ENCODE data around the gene ASGR2.

DNA sequence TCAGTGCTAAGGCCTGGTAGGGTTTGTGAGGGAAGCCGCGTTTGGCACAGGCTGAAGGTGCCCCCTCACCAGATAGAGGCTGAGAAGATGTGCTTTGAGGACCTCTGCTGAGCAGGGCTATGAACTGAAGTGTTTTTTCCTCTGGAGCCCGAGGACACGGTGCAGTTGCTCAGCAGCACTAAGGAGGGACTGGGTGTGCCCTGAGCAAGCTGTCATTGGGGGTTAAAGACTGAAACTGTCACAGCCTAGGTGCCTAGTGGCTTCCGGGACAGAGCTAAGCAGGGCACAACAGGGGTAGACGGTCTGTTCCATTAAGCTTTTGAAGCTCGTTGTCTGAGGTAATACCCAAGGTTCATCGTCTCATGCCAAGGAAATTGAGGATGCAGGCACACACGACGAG is 24.8 kb upstream of the ASGR2 start:
- TF ChIP-seq, protein P1, sequence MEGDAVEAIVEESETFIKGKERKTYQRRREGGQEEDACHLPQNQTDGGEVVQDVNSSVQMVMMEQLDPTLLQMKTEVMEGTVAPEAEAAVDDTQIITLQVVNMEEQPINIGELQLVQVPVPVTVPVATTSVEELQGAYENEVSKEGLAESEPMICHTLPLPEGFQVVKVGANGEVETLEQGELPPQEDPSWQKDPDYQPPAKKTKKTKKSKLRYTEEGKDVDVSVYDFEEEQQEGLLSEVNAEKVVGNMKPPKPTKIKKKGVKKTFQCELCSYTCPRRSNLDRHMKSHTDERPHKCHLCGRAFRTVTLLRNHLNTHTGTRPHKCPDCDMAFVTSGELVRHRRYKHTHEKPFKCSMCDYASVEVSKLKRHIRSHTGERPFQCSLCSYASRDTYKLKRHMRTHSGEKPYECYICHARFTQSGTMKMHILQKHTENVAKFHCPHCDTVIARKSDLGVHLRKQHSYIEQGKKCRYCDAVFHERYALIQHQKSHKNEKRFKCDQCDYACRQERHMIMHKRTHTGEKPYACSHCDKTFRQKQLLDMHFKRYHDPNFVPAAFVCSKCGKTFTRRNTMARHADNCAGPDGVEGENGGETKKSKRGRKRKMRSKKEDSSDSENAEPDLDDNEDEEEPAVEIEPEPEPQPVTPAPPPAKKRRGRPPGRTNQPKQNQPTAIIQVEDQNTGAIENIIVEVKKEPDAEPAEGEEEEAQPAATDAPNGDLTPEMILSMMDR (IDR thresholded peaks at IDR 0.05): no peak
- no peak for TF ChIP-seq EZH2phosphoT487 (IDR thresholded peaks at IDR 0.05)
- TF ChIP-seq EZH2 (IDR thresholded peaks at IDR 0.05): no peak

All from neural progenitor cell (in vitro differentiated cells).